Measurements from ENCODE around the gene PITRM1. TPM values are rescaled to one million over a fixed set of nuclear protein-coding genes. Genes with fewer than 3 reads are reported as not detected.

PITRM1 gene
- total and polyA plus RNA-seq, 2 donors (not counting 3 experiments of a cell fraction or from before 2014, with no cell fraction given): 83.2 to 145 TPM

DNA sequence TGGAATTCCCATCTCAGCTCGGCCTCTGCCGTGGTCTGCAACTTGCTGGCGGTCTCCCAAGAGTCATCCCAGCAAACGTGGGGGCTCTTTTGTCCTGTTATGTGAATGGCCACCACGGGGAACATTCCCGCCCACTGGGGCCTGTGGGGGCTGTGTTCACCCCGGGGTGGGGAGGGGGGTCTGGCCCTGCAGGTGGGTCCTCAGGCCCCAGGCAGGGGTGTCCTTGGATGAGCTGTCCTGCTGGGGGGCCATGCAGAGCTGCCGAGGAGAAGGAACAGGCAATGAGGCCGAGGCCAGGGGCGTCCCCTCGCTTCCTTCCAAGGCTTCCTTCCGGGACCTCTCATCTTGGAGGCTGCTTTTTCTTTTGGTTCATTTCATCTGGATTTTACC lies 24.4 kb upstream of the PITRM1 start:
- Histone ChIP-seq H3K9me3 (replicated peaks; ENCODE audit: control insufficient read depth, insufficient read depth, low read length) (no peaks in the 10 kb centered on the region), H3K4me2 (ENCODE audit: insufficient read depth, low read length) (peak overlapping the region; percentile 13), H3K27ac (ENCODE audit: insufficient read depth, low read depth, low read length) (no peak overlapping the region), H3K9ac (replicated peaks; ENCODE audit: extremely low read depth, insufficient read depth, low read length) (no peak overlapping the region), H3K9me1 (replicated peaks; ENCODE audit: control insufficient read depth, extremely low read depth, insufficient read depth, low read length) (no peaks in the 10 kb centered on the region), H4K20me1 (replicated peaks; ENCODE audit: control insufficient read depth, extremely low read depth, insufficient read depth, low read length) (no peaks in the 10 kb centered on the region), H3K79me2 (ENCODE audit: control insufficient read depth, insufficient read depth, low read length) (no peaks in the 10 kb centered on the region), H3K4me3 (replicated peaks in 1 of 3; ENCODE audit: insufficient read depth in 1 of 3, low read depth in 1 of 3, low read length in 3 of 3) (no peak overlapping the region), H3K27me3 (ENCODE audit: control insufficient read depth in 2 of 2, insufficient read depth in 2 of 2, low read length in 2 of 2) (peaks cover 0 to 6% of the 10 kb centered on the region in 2 experiments), H3K36me3 (ENCODE audit: control insufficient read depth in 2 of 2, extremely low read depth in 1 of 2, insufficient read depth in 2 of 2, low read length in 2 of 2) (no peaks in the 10 kb centered on the region), H3K4me1 (ENCODE audit: control insufficient read depth, extremely low read depth, insufficient read depth, low read length) (peaks cover 12% of the 10 kb centered on the region), H2AFZ (ENCODE audit: low read depth, low read length) (peak overlapping the region; percentile 39)
- ChIA-PET CTCF (interaction anchor here (0.9 to 2.6 kb wide), 25 partner anchors 12 to 1618 kb away, joined by 3 to 23 read pairs (median 6); partner anchors contain the start of gene KLF6), POLR2A (interaction anchor here (1.1 to 1.8 kb wide), 4 partner anchors 577 to 655 kb away, joined by 3 to 13 read pairs (median 4); no protein-coding TSS in a partner anchor)
- no TSS peak for BruUV-seq (replicated peaks)
- TF ChIP-seq POLR2AphosphoS5 (IDR thresholded peaks at IDR 0.05; ENCODE audit: insufficient read depth, low read depth, low read length) (no peak), FOS (IDR thresholded peaks at IDR 0.05; ENCODE audit: borderline replicate concordance, insufficient read depth, low read length) (no peak), EZH2 (IDR thresholded peaks at IDR 0.05; ENCODE audit: borderline replicate concordance, low read depth, low read length, severe bottlenecking) (no peak), JUN (IDR thresholded peaks at IDR 0.05; ENCODE audit: borderline replicate concordance, insufficient read depth, insufficient read length, low read depth) (no peak), GATA2 (IDR thresholded peaks at IDR 0.05; ENCODE audit: insufficient read depth, insufficient read length, low read depth, low read length) (no peak), POLR2A (IDR thresholded peaks at IDR 0.05; ENCODE audit: low read depth, low read length) (no peak), MYC (IDR thresholded peaks at IDR 0.05; ENCODE audit: low read depth, low read length) (no peak)
- TF ChIP-seq, protein P1, sequence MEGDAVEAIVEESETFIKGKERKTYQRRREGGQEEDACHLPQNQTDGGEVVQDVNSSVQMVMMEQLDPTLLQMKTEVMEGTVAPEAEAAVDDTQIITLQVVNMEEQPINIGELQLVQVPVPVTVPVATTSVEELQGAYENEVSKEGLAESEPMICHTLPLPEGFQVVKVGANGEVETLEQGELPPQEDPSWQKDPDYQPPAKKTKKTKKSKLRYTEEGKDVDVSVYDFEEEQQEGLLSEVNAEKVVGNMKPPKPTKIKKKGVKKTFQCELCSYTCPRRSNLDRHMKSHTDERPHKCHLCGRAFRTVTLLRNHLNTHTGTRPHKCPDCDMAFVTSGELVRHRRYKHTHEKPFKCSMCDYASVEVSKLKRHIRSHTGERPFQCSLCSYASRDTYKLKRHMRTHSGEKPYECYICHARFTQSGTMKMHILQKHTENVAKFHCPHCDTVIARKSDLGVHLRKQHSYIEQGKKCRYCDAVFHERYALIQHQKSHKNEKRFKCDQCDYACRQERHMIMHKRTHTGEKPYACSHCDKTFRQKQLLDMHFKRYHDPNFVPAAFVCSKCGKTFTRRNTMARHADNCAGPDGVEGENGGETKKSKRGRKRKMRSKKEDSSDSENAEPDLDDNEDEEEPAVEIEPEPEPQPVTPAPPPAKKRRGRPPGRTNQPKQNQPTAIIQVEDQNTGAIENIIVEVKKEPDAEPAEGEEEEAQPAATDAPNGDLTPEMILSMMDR (IDR thresholded peaks at IDR 0.05; ENCODE audit: extremely low read depth in 1 of 2, insufficient read depth in 1 of 2, low read depth in 1 of 2, low read length in 2 of 2): no peak
- TF ChIP-seq, protein P2, sequence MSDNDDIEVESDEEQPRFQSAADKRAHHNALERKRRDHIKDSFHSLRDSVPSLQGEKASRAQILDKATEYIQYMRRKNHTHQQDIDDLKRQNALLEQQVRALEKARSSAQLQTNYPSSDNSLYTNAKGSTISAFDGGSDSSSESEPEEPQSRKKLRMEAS (IDR thresholded peaks at IDR 0.05; ENCODE audit: insufficient read depth, insufficient read length): no peak
- no peak for FAIRE-seq
- no peak for DNase-seq (ENCODE audit: low read depth, low spot score)
- dilution Hi-C loops (cut with MboI; ENCODE audit: extremely low pct_ligation_motif_present, low sequenced_read_pairs) (no loop called here), intact Hi-C loops (cut with micrococcal nuclease) (loop anchor here (1.0 to 10.0 kb wide), 10 partner anchors 35 to 1618 kb away; no protein-coding TSS in a partner anchor)

Data from endothelial cell of umbilical vein (primary cell).